ENCODE results near the gene SKOR1.

Gene SKOR1

GRCh38 chr15:67824976-67825880, at the start of gene SKOR1:
TSS of gene SKOR1 (plus strand) at chr15:67825509. CDS start at chr15:67825603, 94 bp downstream.
- no peak for TF ChIP-seq CTCF (IDR thresholded peaks at IDR 0.05; ENCODE audit: control insufficient read depth, extremely low read depth, insufficient read depth)
- no peak for DNase-seq (ENCODE audit: low read depth)
- H3K4me3 ChIP-seq (ENCODE audit: low read depth, low read length): no peak within 1 kb of the TSS

GRCh38 chr15:67775998-67776397, 49.3 kb upstream of the SKOR1 start:
- H3K4me3 ChIP-seq (ENCODE audit: low read depth, low read length): no peak overlapping the region
- DNase-seq (ENCODE audit: low read depth): no peak
- TF ChIP-seq CTCF (IDR thresholded peaks at IDR 0.05; ENCODE audit: control insufficient read depth, extremely low read depth, insufficient read depth): no peak

GRCh38 chr15:67776600-67776999, 48.7 kb upstream of the SKOR1 start:
- TF ChIP-seq CTCF (IDR thresholded peaks at IDR 0.05; ENCODE audit: control insufficient read depth, extremely low read depth, insufficient read depth): no peak
- DNase-seq (ENCODE audit: low read depth): no peak
- H3K4me3 ChIP-seq (ENCODE audit: low read depth, low read length): no peak overlapping the region

- H3K4me3 ChIP-seq (ENCODE audit: low read depth, low read length): no peak overlapping the region
- DNase-seq (ENCODE audit: low read depth): no peak
- no peak for TF ChIP-seq CTCF (IDR thresholded peaks at IDR 0.05; ENCODE audit: control insufficient read depth, extremely low read depth, insufficient read depth)
Measured at GRCh38 chr15:67777071-67777470, 48.2 kb upstream of the SKOR1 start.

GRCh38 chr15:67777773-67778172, 47.5 kb upstream of the SKOR1 start:
- no peak for TF ChIP-seq CTCF (IDR thresholded peaks at IDR 0.05; ENCODE audit: control insufficient read depth, extremely low read depth, insufficient read depth)
- no peak for DNase-seq (ENCODE audit: low read depth)
- no peak overlapping the region for H3K4me3 ChIP-seq (ENCODE audit: low read depth, low read length)

GRCh38 chr15:67778968-67779548, 46.3 kb upstream of the SKOR1 start:
- TF ChIP-seq CTCF (IDR thresholded peaks at IDR 0.05; ENCODE audit: control insufficient read depth, extremely low read depth, insufficient read depth): no peak
- no peak overlapping the region for H3K4me3 ChIP-seq (ENCODE audit: low read depth, low read length)
- no peak for DNase-seq (ENCODE audit: low read depth)
